HepG2 (cell line): ENCODE results near the gene SLC25A23. TPM values are rescaled to one million over a fixed set of nuclear protein-coding genes. Genes with fewer than 3 reads are reported as not detected.

Experiments
- ATAC-seq: fragments of 200-7000 bp; cut with Tn5 transposase; 3 replicates; pipeline ENCODE4 v1.9.1; 2020; ENCODE audit warnings: mild to moderate bottlenecking, moderate library complexity
- BruUV-seq: library from RNA; stranded (reverse); fragments of 400-500 nt; replicated peaks from 2 replicates; lab custom pipeline; 2021; lab: Mats Ljungman, UMichigan
- CTCF ChIA-PET: fragments of 300-600 bp; formaldehyde crosslinking; extraction: SDS; loops from one replicate; lab custom pipeline; 2021; ENCODE audit warnings: low total read pairs, inconsistent platforms, low intra/inter-chr PET ratio; lab: Yijun Ruan, JAX
- POLR2A ChIA-PET: fragments of 350-600 bp; sonication (Branson Sonifier 250); formaldehyde crosslinking; loops from one replicate; lab custom pipeline; 2020; ENCODE audit warnings: antibody characterized with exemption, inconsistent platforms; lab: Yijun Ruan, JAX
- DNase-seq: peaks from one replicate; pipeline ENCODE4 v3.0.0-alpha.2; 2015; ENCODE audit warnings: low spot score
- FAIRE-seq: peaks from 3 replicates; lab custom pipeline; 2011; peaks lifted over from hg19 to GRCh38; lab: Jason Lieb, UNC
- H2AFZ ChIP-seq: one replicate; pipeline ENCODE4 v1.6.1; 2011; ENCODE audit warnings: low read length, inconsistent platforms
- H3K27ac ChIP-seq: fragments of 300-600 bp; 3 replicates; pipeline ENCODE4 v1.8.0; 2011; ENCODE audit warnings: mixed run types, mild to moderate bottlenecking, mixed read lengths, low read length, inconsistent platforms; ENCODE audit not compliant: insufficient read depth; ENCODE audit errors: extremely low read length
- H3K27me3 ChIP-seq, 2 experiments: fragments of 200-600 bp in 1 of 2; 2 replicates in 1 of 2; 3 replicates in 1 of 2; pipeline versions ENCODE4 v1.6.0 to v1.8.0; 2011; ENCODE audit warnings: low read length in 2 of 2, mild to moderate bottlenecking in 2 of 2, moderate library complexity in 2 of 2, inconsistent platforms in 1 of 2; ENCODE audit not compliant: insufficient read depth in 2 of 2, control insufficient read depth in 1 of 2
- H3K36me3 ChIP-seq, 2 experiments: fragments of 200-600 bp in 1 of 2; replicated peaks in 1 of 2; 2 replicates in 1 of 2; 3 replicates in 1 of 2; pipeline versions ENCODE4 v1.5.1 to v1.8.0; 2011; ENCODE audit warnings: low read length in 2 of 2, inconsistent platforms in 1 of 2; ENCODE audit not compliant: insufficient read depth in 2 of 2, control insufficient read depth in 1 of 2
- H3K4me1 ChIP-seq: 2 replicates; pipeline ENCODE4 v1.5.1; 2012; ENCODE audit warnings: low read length, inconsistent platforms; ENCODE audit not compliant: insufficient read depth
- H3K4me2 ChIP-seq: 2 replicates; pipeline ENCODE4 v1.6.0; 2011; ENCODE audit warnings: low read depth, low read length, inconsistent platforms
- H3K4me3 ChIP-seq, 3 experiments: fragments of 200-600 bp in 1 of 3; sonication (generic), shearing (Covaris generic) in 1 of 3; replicated peaks in 1 of 3; 2 replicates each; pipeline ENCODE4 v1.5.1; 2011 to 2016; ENCODE audit warnings: low read length in 3 of 3, inconsistent platforms in 2 of 3, low read depth in 2 of 3, mild to moderate bottlenecking in 2 of 3, control low read depth in 1 of 3, mixed read lengths in 1 of 3; ENCODE audit not compliant: insufficient read depth in 1 of 3
- H3K79me2 ChIP-seq: one replicate; pipeline ENCODE4 v1.6.1; 2011; ENCODE audit warnings: low read length, inconsistent platforms; ENCODE audit not compliant: insufficient read depth
- H3K9ac ChIP-seq: 2 replicates; pipeline ENCODE4 v1.6.0; 2011; ENCODE audit warnings: mild to moderate bottlenecking, low read depth, low read length, inconsistent platforms; ENCODE audit not compliant: insufficient read depth
- H3K9me3 ChIP-seq: 2 replicates; pipeline ENCODE4 v1.5.1; 2012; ENCODE audit warnings: mild to moderate bottlenecking, low read length
- H4K20me1 ChIP-seq: 2 replicates; pipeline ENCODE4 v1.6.0; 2011; ENCODE audit warnings: inconsistent platforms, mild to moderate bottlenecking, low read length, moderate library complexity; ENCODE audit not compliant: insufficient read depth
- ATF7-NPFF ChIP-seq: sonication (generic); formaldehyde crosslinking; IDR thresholded peaks from 2 replicates; pipeline ENCODE4 v1.8.1; 2023; ENCODE audit warnings: mild to moderate bottlenecking, low read depth, missing genetic modification reagents, moderate library complexity
- GATA4 ChIP-seq: sonication (generic); IDR thresholded peaks from 2 replicates; pipeline ENCODE4 v1.6.1; 2016; ENCODE audit warnings: antibody characterized with exemption, low read depth, borderline replicate concordance
- HMGXB3 ChIP-seq: sonication (generic); formaldehyde crosslinking; IDR thresholded peaks from 2 replicates; pipeline ENCODE4 v1.4.0; 2020; ENCODE audit warnings: missing genetic modification reagents, borderline replicate concordance
- MAFG ChIP-seq: sonication (generic); formaldehyde crosslinking; IDR thresholded peaks from 2 replicates; pipeline ENCODE4 v1.5.1; 2020; ENCODE audit warnings: mild to moderate bottlenecking, missing genetic modification reagents
- SALL2 ChIP-seq: sonication (generic); formaldehyde crosslinking; IDR thresholded peaks from 2 replicates; pipeline ENCODE4 v1.8.1; 2023; ENCODE audit warnings: mild to moderate bottlenecking, missing genetic modification reagents, inconsistent platforms
- SRSF1 ChIP-seq: fragments of 200-400 bp; formaldehyde crosslinking; optimal IDR thresholded peaks from 2 replicates; pipeline ENCODE3; 2017; ENCODE audit warnings: mild to moderate bottlenecking, low read depth, low read length, moderate library complexity
- ZNF143 ChIP-seq: sonication (generic); formaldehyde crosslinking; IDR thresholded peaks from 2 replicates; pipeline ENCODE4 v1.4.0; 2020; ENCODE audit warnings: missing genetic modification reagents
- ZNF20 ChIP-seq: sonication (generic); formaldehyde crosslinking; IDR thresholded peaks from 2 replicates; pipeline ENCODE4 v1.4.0; 2020; ENCODE audit warnings: mild to moderate bottlenecking, moderate library complexity, missing genetic modification reagents
- ZNF350 ChIP-seq: sonication (generic); formaldehyde crosslinking; IDR thresholded peaks from 2 replicates; pipeline ENCODE4 v1.4.0; 2020; ENCODE audit warnings: mild to moderate bottlenecking, low read depth, missing genetic modification reagents, borderline replicate concordance
- ZNF569 ChIP-seq: sonication (generic); formaldehyde crosslinking; IDR thresholded peaks from 2 replicates; pipeline ENCODE4 v1.5.0; 2020; ENCODE audit warnings: mild to moderate bottlenecking, missing genetic modification reagents, moderate library complexity, borderline replicate concordance
- WGBS: methylation state at CpG from one replicate; pipeline ENCODE4 v1.1.6; 2017; ENCODE audit warnings: low lambda C conversion rate; 5-methylcytosine and 5-hydroxymethylcytosine counted together
- in situ Hi-C: cut with HindIII; loops from 2 replicates; pipeline ENCODE4 v1.10.0; 2017; ENCODE audit warnings: low pct_unique_long_range_greater_than_20kb; ENCODE audit not compliant: extremely low pct_ligation_motif_present
- intact Hi-C: fragments of 100-400 bp; cut with micrococcal nuclease; formaldehyde crosslinking; loops from one replicate; pipeline ENCODE4 v1.10.0; 2022; ENCODE audit not compliant: unreplicated experiment
- polyA plus RNA-seq, 8 experiments: library from polyadenylated mRNA; depleted of rRNA in 3 of 8; stranded (reverse) in 7 of 8; unstranded in 1 of 8; fragments of >200 nt; fragmentation: Illumina TruSeq in 4 of 8; extraction: Trizol in 4 of 8; gene quantifications; 2 replicates each; pipeline versions ENCODE4 v1.2.1 to v1.2.3, GENCODE V29; 2011 to 2016; ENCODE audit warnings: low read depth in 4 of 8, missing spikeins in 1 of 8, mixed read lengths in 1 of 8; ENCODE audit not compliant: insufficient read depth in 1 of 8
- total RNA-seq, 5 experiments: library from RNA; depleted of rRNA; stranded (reverse); fragments of >200 nt; fragmentation: Illumina TruSeq; extraction: Trizol; gene quantifications; 2 replicates each; pipeline ENCODE4 v1.2.3, GENCODE V29; 2016; ENCODE audit warnings: low read depth in 1 of 5
- TF ChIP-seq, protein P1 (sequence below): sonication (generic); formaldehyde crosslinking; IDR thresholded peaks from 2 replicates; pipeline ENCODE4 v1.5.0; 2020; ENCODE audit warnings: mild to moderate bottlenecking, missing genetic modification reagents, borderline replicate concordance
- TF ChIP-seq, protein P2 (sequence below): sonication (generic); formaldehyde crosslinking; IDR thresholded peaks from 2 replicates; pipeline ENCODE4 v1.9.0; 2021; ENCODE audit warnings: missing genetic modification reagents, borderline replicate concordance
- TF ChIP-seq, protein P3 (sequence below): sonication (generic); formaldehyde crosslinking; IDR thresholded peaks from 2 replicates; pipeline ENCODE4 v1.5.0; 2020; ENCODE audit warnings: mild to moderate bottlenecking, missing genetic modification reagents

Gene SLC25A23
- total and polyA plus RNA-seq, 2 of the 13 experiments (the other 11 are each of a cell fraction or from before 2014, with no cell fraction given) = 12.4 to 15.2 TPM

DNA sequence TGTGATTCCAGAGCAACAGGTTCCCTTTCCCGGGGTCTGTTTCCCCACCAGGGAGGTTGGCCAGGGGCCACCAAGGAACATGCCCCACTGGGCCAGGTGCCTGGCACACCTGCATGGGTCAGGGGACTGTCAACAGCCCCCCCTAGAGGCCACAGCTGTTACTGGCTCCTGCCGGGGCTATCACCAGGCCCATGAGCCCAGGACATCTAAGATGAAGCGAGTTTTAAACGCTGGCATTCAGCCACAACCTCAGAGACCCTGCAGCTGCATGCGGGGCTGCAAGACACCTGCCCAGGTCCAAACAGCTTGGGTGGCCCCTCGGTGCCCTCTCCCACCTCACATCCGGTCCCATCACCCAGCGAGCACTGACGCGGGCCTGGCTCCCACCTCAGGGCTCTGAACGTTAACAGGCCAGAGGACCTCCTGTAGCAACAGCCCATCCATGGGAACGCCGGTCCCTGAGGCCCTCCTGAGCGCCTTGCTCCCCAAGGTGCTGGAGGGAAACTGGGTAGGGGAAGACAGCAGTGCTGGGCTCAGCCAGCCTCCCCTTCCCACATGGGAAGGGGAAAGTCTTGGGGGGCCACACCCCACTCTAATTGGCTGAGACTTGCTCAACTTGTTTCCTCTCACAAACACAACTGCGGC, 47.0 kb downstream of the SLC25A23 start:
- CTCF ChIA-PET = interaction anchor here (0.9 kb wide), 1 partner anchor 247 kb away, joined by 3 read pairs; no protein-coding TSS in a partner anchor
- peak; percentile 84 for ATAC-seq
- H4K20me1 ChIP-seq = peaks cover 7% of the 10 kb centered on the region; the same call in 1 of the 2 replicates
- no peak overlapping the region for H2AFZ ChIP-seq
- intact Hi-C loops = no loop called here
- H3K4me1 ChIP-seq = no peaks in the 10 kb centered on the region
- H3K27ac ChIP-seq = no peak overlapping the region
- no TSS peak for BruUV-seq
- H3K9me3 ChIP-seq = no peaks in the 10 kb centered on the region
- peak; percentile 49 for DNase-seq
- 87% methylated on average over 9 of the region's 15 CpGs for WGBS
- H3K4me2 ChIP-seq = no peak overlapping the region
- POLR2A ChIA-PET = interaction anchor here (1.7 kb wide), 1 partner anchor 12 kb away, joined by 4 read pairs; the partner anchor contains the start of gene KHSRP
- no peak overlapping the region for H3K4me3 ChIP-seq
- peaks cover 16 to 38% of the 10 kb centered on the region in 2 experiments; a peak in 4 of 5 replicates for H3K36me3 ChIP-seq
- in situ Hi-C loops = no loop called here
- FAIRE-seq = no peak
- H3K79me2 ChIP-seq = no peaks in the 10 kb centered on the region
- no peaks in the 10 kb centered on the region for H3K27me3 ChIP-seq
- no peak overlapping the region for H3K9ac ChIP-seq
- TF ChIP-seq ZNF20 (no peak), SRSF1 (no peak), GATA4 (no peak), ATF7-NPFF (CRISPR knock-in tag) (no peak), HMGXB3 (no peak), ZNF143 (CRISPR knock-in tag) (no peak), MAFG (CRISPR knock-in tag) (no peak), ZNF350 (CRISPR knock-in tag) (peak; percentile 23; the same call in 1 of the 2 replicates), SALL2 (CRISPR knock-in tag) (no peak), ZNF569 (CRISPR knock-in tag) (no peak)
- TF ChIP-seq, protein P1, sequence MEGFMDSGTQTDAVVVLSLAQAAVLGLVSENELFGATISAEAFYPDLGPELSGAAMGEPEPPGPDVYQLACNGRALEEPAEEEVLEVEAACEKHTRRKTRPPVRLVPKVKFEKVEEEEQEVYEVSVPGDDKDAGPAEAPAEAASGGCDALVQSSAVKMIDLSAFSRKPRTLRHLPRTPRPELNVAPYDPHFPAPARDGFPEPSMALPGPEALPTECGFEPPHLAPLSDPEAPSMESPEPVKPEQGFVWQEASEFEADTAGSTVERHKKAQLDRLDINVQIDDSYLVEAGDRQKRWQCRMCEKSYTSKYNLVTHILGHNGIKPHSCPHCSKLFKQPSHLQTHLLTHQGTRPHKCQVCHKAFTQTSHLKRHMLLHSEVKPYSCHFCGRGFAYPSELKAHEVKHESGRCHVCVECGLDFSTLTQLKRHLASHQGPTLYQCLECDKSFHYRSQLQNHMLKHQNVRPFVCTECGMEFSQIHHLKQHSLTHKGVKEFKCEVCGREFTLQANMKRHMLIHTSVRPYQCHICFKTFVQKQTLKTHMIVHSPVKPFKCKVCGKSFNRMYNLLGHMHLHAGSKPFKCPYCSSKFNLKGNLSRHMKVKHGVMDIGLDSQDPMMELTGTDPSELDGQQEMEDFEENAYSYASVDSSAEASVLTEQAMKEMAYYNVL = no peak
- TF ChIP-seq, protein P2, sequence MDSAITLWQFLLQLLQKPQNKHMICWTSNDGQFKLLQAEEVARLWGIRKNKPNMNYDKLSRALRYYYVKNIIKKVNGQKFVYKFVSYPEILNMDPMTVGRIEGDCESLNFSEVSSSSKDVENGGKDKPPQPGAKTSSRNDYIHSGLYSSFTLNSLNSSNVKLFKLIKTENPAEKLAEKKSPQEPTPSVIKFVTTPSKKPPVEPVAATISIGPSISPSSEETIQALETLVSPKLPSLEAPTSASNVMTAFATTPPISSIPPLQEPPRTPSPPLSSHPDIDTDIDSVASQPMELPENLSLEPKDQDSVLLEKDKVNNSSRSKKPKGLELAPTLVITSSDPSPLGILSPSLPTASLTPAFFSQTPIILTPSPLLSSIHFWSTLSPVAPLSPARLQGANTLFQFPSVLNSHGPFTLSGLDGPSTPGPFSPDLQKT (CRISPR knock-in tag) = no peak
- TF ChIP-seq, protein P3, sequence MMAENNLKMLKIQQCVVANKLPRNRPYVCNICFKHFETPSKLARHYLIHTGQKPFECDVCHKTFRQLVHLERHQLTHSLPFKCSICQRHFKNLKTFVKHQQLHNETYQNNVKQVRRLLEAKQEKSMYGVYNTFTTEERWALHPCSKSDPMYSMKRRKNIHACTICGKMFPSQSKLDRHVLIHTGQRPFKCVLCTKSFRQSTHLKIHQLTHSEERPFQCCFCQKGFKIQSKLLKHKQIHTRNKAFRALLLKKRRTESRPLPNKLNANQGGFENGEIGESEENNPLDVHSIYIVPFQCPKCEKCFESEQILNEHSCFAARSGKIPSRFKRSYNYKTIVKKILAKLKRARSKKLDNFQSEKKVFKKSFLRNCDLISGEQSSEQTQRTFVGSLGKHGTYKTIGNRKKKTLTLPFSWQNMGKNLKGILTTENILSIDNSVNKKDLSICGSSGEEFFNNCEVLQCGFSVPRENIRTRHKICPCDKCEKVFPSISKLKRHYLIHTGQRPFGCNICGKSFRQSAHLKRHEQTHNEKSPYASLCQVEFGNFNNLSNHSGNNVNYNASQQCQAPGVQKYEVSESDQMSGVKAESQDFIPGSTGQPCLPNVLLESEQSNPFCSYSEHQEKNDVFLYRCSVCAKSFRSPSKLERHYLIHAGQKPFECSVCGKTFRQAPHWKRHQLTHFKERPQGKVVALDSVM (CRISPR knock-in tag) = no peak
